Endometrium (tissue), 2 donors: ENCODE results near the gene WDPCP.
"Not testable (repeated sequence)": the region's sequence is repeated elsewhere in the genome, so short reads cannot be mapped to it uniquely, and the experiment has no call there.

Experiments
- FAIRE-seq: peaks from 2 replicates; lab custom pipeline; 2012; peaks lifted over from hg19 to GRCh38; lab: Jason Lieb, UNC
- donor health status: control.
- donor health status: control.

Gene WDPCP

DNA sequence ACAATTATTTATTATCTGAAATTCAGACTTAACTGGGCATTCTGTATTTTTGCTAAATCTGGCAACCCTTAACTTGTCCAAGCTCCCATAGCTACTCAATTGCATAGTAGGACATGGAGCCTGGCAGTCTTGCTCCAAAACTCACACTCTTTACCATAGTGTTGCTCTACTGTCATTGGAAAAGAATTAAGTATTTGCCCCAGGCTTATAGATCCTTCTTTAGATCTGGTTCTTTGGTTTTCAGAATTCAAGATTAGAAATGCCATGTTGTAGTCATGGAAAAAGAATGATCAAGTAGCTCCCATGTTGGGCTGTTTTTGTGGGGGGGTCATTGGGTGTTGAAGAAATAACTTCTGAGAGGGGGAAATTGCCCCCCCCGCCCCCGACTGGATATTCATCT is 240.9 kb downstream of the WDPCP start:
- FAIRE-seq, result no peak

DNA sequence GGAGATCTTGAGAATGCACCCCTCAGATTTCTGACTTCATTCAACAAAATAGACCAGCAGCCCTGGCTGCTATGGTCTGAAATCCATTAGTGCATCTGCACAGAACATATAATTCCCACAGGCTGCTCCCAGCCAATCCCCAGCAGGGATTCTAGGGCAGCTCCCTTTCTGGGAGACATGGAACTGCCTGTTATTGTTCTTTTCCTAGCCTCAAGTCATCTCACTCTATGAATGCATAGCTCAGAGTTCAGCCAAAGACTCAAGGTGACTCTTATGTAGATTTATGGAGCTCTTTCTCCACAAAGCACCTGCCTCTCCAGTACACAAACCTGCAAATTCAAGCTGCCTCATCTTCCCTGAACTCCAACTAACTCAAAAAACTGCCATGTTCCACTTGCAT is 241.9 kb downstream of the WDPCP start:
- no peak for FAIRE-seq

DNA sequence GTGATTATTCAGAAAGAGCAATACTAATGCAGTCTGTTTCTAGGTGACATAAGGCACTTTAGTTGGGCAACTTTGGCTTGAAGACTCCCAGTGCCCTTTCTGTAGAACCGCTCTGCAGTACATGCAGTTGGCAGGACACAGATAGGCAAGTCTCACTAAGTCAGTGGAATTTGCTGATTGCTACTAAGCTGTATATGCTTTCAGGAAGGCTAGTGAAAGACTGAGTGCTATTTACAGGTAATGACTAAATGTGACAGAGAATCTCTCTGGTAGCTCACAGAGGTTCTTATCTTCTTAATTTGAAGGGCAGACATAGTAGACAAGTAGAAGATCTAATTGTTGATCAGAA is 243.0 kb downstream of the WDPCP start:
- no peak for FAIRE-seq

DNA sequence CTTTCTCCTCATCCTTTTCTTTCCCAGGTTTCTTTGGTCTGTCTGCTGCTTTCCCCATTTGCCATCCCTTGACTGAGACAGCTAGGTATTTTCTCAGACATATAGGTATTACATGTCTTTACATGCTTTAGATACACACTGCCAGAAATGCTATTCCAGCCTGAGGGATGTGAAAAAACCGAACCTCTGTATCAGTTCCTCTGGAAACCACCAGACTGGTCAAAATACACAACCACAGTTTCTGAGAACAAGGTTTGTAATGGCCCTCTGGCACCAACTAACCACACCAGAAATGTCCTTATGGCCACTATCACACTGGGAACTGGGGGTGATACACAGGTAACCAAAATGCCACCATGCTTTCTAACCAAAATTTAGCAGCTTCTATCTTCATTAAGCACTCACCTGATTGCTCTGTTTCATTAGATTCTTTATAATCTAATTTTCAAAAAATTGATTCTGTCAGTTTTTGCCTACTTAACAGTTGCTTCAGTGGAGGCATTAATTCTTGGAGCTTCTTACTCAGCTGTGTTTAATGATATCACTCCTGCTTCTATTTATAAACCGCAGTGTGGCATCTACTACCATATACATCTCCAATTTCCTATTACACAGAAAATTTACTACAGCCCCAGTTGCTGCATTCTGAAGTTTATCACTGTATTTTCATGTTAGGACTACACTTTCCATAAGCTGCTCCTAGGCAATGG is 243.5 kb downstream of the WDPCP start:
- FAIRE-seq, result no peak

DNA sequence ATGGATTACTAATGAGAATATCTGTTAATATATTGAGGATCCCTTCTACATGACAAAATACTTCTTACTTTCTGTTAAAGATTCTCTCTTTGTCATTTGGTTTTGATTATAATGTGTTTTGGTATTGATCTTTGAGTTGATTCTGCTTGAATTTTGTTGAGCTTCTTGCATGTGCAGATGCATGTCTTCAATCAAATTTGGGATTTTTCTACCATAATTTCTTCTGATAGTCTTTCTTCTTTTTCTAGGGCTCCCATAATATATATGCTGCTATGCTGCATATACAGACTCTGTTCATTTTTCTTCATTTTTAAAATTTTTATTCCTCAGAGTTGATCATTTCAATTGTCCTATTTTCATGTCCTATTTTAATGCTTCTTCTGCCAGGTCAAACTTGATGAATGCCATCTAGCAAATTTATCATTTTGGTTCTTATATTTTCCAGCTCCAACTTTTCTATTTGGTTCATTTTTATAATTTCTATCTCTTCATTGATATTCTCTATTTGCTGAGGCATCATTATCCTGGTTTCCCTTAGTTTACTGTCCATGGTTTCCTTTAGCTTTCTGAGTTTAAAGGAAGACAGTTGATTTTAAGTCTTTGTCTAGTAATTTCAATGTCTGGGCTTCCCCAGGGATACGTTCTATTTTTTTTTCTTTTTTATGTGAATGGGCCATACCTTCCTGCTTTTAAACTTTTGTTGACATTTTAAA is 244.7 kb downstream of the WDPCP start:
- no peak for FAIRE-seq

DNA sequence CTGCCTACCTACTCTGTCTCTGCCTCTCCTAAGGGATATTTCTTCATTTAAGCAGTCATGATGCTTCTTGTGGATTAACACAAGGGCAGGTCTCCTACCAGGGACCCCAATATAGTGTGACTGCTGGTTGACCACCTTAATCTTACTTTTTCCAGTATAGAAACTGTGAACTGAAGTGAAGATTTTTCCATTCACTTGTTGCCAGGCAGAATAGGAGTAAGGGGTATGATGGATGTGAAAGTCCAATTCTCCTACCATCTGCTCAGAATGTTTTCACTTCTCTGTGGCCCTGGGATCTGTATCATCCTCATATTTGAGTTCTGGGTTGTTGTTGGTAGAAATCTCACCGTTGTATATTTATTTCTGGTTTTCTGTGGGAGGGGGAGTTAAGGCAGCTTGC is 247.8 kb downstream of the WDPCP start:
- no peak for FAIRE-seq

DNA sequence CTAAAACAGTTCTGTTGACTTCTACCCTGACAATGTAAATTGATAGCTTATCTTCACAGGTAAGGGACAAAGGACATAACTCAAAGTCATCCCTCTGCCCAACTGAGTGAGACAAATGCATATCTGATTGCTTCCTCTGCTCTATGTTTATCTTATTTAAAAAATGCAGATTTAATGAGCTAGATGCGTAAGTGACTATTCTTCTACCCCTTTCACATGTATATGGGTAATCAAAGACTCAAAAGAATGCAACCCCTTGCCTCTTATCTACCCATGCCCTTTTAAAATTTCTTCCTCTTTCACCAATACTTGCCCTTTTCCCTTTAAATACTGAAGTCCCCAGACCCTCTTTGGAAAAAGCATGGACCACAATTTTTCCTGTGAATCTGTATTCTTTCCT is 253.4 kb downstream of the WDPCP start:
- FAIRE-seq, result no peak

DNA sequence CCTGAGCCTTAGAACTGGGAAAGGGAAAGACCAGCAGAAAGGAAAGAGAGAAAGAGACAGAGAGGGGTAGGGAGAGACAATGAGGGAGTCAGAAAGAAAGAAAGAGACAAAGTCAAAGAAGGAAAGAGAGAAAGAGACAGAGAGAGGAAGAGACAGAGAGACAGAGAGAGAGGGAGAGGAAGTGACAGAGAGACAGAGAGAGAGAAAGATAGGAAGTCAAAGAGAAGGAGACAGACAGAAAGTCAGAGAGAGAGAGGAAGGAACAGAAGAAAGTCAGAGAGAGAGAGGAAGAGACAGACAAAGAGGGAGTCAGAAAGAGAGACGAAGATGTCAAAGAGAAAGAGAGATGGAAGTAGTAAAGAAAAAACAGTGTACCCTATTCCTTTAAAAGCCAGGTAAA is 261.8 kb downstream of the WDPCP start:
- FAIRE-seq, result no peak

DNA sequence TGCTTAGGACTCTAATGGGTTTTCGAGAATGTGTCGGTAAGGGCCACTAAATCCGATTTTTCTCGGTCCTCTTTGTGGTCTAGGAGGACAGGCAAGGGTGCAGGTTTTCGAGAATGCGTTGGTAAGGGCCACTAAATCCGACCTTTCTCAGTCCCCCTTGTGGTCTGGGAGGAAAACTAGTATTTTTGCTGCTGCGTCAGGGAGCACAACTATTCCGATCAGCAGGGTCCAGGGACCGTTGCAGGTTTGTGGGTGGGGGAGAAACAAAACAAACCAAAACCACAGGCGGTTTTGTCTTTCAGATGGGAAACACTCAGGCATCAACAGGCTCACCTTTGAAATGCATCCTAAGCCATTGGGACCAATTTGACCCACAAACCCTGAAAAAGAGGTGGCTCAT is 264.6 kb downstream of the WDPCP start:
- FAIRE-seq, result not testable (repeated sequence)

DNA sequence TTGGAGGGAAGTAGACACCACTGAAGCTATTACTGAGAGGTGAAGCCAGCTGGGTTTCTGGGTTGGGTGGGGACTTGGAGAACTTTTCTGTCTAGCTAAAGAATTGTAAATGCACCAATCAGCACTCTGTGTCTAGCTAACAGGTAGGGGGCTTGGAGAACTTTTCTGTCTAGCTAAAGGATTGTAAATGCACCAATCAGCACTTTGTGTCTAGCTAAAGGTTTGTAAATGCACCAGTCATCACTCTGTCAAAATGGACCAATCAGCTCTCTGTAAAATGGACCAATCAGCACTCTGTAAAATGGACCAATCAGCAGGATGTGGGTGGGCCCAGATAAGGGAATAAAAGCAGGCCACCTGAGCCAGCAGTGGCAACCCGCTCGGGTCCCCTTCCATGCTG is 266.3 kb downstream of the WDPCP start:
- not testable (repeated sequence) for FAIRE-seq

DNA sequence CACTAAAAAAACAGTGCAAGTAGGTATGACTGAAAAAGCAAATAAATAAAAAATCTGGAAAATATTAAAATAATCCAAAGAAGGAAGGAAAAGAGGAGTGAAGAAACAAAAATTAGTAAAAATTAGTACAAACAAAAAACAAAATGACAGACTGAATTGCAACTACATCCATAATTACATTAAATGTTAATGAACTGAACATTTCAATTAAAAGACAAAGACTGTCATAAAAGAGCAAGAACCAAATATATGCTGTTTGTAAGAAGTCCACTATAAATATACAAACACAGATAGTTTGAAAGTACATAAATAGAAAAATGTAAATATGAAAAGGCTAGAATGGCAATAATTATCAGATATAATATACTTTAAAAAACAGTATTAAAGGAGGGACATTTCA is 267.6 kb downstream of the WDPCP start:
- FAIRE-seq, result no peak

DNA sequence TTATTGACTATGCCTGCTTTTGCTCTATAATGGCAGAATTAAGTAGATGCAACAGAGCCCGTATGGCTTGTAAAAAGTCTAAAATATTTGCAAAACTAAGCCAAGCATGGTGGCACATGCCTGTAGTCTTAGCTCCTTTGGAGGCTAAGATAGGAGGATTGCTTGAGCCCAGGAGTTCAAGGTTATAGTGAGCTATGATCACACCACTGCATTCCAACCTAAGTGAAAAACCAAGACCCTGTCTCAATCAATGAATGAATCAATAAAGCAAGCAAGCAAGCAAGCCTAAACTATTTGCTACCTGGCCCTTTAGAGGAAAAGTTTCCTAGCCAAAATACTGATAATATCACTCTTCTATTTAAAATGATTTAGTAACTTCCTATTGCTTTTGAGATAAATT is 277.7 kb downstream of the WDPCP start:
- no peak for FAIRE-seq

DNA sequence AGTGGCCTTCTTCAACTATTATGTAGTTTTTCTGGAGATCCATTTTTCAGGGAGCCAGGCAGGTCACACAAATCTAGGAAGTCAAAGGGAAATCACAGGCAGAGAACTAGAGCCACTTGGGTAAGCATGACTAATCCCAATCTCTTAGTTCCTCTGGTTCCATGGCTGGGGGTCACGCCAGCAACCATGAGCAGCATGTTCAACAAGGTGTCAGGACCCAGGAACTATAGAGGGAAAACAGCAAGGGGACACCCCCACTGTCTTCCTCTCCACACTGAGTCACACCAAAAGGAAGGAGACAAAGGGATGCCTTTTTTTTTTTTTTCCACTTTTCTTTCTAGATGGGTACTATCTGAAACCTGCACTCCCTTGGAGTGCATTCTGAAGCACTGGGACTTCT is 286.8 kb downstream of the WDPCP start:
- no peak for FAIRE-seq

DNA sequence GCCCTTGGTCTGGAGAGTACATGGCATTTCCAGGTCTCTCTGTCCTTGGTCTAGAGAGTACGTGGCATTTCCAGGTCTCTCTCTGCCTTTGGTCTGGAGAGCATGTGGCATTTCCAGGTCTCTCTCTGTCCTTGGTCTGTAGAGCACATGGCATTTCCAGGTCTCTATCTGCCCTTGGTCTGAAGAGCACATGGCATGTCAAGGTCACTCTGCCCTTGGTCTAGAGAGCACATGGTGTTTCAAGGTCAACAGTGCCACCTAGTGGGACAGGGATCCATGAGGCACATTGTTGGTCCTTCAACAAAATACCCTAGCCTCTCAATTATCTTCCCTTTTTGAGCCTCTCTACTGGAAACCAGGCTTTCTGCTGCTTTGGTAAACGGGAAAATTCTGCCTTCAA is 287.4 kb downstream of the WDPCP start:
- FAIRE-seq, result no peak

DNA sequence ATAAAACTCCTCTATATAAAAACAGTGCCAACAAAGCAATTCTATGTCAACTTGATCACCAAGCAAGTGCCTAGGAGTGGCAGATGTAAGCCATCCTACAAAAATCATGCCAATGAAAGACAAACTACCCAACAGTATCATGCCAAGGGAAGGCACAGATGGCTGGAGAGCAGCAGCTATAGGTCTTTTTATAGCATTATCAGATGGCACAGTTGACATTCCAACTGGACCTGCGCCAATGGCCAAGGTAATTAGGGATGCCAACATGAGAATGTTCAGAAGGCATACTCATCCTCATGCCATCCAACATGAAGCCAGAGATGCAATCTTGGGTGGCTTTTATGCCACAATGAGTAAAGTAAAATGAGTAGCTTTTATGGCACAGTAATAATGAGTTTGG is 300.3 kb downstream of the WDPCP start:
- no peak for FAIRE-seq

DNA sequence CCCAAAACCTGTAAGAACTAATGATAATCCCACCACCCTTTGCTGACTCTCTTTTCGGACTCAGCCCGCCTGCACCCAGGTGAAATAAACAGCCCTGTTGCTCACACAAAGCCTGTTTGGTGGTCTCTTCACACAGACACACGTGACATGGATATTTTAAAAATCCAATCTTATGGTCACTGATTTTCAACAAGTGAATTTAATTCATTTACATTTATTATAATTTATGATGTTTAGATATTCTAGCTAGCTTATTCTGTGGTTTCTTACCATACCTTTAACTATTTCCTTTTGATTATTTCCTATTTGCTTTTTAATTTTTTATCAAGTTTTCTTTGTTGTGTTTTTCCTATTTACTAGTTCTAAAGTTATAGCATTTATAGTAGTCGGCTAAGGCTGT is 301.8 kb downstream of the WDPCP start:
- not testable (repeated sequence) for FAIRE-seq

DNA sequence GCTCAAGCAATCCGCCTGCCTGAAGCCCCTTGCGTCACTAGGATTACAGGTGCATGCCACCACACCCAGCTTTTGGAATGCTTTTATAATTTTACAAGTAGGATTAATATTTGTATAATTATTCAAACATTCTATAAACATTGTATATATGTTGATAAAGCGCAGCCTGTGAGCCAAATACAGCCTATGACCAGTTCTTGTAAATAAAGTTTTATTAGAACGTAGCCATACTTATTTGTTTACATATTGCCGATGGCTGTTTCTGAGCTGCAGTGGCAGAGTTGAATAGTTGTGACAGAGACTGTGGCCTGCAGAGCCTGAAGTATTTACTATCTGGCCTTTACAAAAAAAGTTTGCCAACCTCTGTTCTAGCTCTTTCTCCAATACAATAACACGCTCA is 305.0 kb downstream of the WDPCP start:
- FAIRE-seq, result no peak

DNA sequence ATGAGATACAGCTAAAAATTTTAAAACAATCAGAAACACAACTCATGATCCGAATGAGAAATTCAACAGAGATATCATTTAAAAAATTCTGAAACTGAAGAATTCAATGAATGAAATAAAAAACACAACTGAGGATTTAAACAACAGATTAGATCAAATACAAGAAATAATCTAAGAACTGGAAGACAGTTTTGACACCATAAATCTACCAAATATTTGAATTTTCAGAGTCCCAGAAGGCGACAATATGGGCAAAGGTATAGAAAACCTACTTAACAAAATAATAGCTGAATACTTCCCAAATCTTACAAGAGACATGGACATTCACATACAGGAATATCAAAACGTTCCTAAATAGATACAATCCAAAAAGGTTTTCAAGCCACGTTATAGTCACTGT is 315.7 kb downstream of the WDPCP start:
- FAIRE-seq, result no peak

DNA sequence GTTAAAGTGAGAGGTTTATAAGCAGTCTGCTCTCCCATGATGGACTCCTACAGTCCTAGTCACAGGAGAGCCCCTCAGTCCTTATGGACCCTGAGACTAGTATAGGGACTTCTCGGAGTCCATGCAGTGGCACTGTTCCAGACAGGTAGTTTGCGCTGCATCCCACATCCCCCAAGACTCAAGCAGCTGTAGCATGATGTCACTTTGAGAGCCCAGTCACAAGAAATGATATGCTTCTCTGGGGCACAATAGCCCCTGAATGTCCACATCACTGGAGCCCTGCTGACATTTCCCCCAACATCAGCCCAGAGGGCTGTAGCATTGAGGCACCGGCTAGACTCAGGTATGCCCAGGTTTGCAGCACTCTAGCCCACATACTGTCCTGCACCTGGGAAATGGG is 317.6 kb downstream of the WDPCP start:
- FAIRE-seq, result no peak

DNA sequence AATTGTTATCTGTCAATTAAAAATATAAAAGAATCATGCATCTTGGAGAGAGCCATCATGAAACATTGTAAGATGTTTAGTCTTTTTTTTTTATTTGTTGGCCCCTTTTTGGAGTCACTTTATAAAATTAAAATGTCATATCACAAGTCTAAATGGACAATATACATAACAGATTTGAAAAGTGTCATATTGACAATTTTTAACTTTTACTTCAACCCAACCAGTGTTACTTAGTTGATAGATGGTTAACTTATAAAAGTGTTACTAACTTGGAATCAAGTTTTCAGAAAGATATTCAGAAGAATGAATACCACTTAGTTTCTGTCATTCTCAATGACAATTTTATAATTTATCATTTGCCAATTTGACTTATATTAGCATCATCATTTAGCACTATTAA is 319.3 kb downstream of the WDPCP start:
- no peak for FAIRE-seq

DNA sequence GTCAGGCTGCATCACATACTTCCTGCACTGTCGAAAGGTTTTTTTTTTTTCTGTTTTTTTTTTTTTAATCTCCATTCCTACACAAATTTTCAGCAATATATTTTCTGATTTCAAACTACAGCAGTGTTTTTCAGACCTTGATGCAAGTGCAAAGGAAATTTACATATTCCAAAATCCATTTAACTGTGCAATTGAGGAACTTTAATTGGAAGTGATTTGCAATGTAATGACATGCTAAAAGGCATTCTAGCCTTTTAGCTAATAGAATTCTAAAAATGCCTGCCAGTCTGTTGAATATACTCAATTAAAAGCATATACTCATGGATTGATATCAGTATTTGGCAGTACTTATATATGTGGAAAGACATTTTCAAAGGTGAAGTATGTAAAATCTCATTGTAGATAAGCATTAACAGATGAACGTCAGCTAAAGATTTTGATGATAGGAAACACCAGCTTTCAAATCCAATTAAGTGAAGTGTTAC is 327.1 kb downstream of the WDPCP start:
- FAIRE-seq, result no peak

DNA sequence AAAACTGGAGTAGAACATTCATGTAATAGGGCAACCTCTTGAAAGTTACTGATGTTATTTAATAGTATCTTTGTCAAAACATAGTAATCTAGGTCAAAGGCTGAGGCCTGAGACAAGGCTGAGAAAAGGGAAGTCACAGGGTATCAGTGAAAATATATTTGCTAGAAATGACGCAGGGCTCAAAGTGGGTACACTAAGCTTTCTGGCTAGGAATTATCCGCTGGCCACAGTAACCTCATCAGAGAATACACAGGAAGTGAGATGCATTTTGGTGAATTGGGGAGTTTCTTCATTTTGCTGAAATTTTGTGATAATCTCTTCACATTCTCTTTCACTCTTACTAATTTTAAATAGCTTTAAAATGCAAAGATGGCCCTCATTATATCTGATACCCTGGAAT is 330.8 kb downstream of the WDPCP start:
- no peak for FAIRE-seq

DNA sequence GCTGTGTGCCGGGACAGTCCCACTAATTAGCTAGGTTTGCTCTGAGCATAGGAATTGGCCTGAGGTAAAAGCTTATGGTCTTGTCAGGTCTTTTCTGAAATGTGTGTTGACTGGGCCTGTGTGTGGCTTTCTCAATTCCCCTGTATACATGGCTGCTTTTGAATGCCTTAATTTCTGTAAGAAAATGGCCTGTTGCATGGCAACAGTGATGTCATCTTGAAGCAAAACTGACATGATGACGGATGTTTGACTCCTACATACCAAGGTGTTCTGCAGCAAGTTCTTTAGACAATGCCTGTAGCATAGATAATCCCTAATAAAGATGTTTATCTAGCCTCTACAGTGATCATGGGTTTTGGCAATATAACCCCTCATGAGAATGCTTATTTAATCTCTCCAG is 339.1 kb downstream of the WDPCP start:
- FAIRE-seq, result no peak

DNA sequence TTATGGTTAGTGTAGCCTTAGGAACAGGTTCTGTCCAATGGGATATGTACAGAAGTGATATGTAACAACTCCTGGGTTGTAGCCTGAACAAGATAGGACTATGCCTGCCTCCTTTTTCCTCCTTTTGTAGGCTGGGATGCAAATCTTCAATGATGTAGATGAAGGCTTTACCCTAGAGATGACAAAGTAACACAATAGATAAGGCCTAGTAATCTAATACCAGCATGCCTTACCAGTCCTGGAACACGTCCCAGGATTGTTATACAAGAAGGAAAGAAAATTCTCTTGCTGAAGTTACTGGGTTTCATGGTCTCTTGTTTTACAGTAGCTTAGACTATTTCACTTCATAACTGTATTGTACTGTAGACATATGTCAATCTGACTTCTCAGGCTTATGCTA is 345.5 kb downstream of the WDPCP start:
- FAIRE-seq, result no peak
